ENCODE data around the gene MGLL.

Gene MGLL

GRCh38 chr3:127835993-127836882 is 13.9 kb upstream of the MGLL start:
- in situ Hi-C loops (cut with MboI; ENCODE audit: low sequenced_read_pairs): no loop called here

GRCh38 chr3:127834771-127835170 is 12.5 kb upstream of the MGLL start:
- in situ Hi-C loops (cut with MboI; ENCODE audit: low sequenced_read_pairs): no loop called here

- in situ Hi-C loops (cut with MboI; ENCODE audit: low sequenced_read_pairs): no loop called here
Measured at GRCh38 chr3:127833281-127834032, 11.1 kb upstream of the MGLL start.

GRCh38 chr3:127831723-127832172 is 9.4 kb upstream of the MGLL start:
- in situ Hi-C loops (cut with MboI; ENCODE audit: low sequenced_read_pairs): no loop called here

- in situ Hi-C loops (cut with MboI; ENCODE audit: low sequenced_read_pairs): no loop called here
Measured at GRCh38 chr3:127829537-127829936, 7.2 kb upstream of the MGLL start.

GRCh38 chr3:127827808-127828207 is 5.5 kb upstream of the MGLL start:
- in situ Hi-C loops (cut with MboI; ENCODE audit: low sequenced_read_pairs): no loop called here

GRCh38 chr3:127825756-127826155 is 3.4 kb upstream of the MGLL start:
- in situ Hi-C loops (cut with MboI; ENCODE audit: low sequenced_read_pairs): no loop called here

GRCh38 chr3:127824151-127824825 is 2.0 kb upstream of the MGLL start:
- in situ Hi-C loops (cut with MboI; ENCODE audit: low sequenced_read_pairs): no loop called here

- in situ Hi-C loops (cut with MboI; ENCODE audit: low sequenced_read_pairs): no loop called here
Measured at GRCh38 chr3:127823426-127823857, 1.1 kb upstream of the MGLL start.

- in situ Hi-C loops (cut with MboI; ENCODE audit: low sequenced_read_pairs): no loop called here
Measured at GRCh38 chr3:127822682-127823425, 539 bp upstream of the MGLL start.

DNA sequence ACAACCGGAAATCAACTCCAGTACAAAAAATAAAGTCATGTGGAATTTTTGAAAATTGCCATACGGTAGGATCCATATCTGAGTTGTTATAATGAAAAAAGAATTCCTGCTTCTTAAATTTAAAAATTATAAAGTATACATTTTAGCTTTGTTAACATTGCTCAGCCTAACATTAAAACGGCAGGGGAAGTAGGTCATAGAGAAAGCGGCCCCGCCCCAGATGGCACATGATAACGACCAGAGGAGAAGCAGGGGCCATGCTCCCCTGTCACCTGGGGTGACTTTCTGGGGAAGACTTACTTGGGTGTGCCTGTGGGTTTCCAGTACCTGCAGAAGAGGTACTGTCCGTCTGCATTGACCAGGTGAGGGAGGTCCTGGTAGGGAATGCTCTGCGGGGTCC is 921 bp downstream of the MGLL start:
- in situ Hi-C loops (cut with MboI; ENCODE audit: low sequenced_read_pairs): no loop called here

DNA sequence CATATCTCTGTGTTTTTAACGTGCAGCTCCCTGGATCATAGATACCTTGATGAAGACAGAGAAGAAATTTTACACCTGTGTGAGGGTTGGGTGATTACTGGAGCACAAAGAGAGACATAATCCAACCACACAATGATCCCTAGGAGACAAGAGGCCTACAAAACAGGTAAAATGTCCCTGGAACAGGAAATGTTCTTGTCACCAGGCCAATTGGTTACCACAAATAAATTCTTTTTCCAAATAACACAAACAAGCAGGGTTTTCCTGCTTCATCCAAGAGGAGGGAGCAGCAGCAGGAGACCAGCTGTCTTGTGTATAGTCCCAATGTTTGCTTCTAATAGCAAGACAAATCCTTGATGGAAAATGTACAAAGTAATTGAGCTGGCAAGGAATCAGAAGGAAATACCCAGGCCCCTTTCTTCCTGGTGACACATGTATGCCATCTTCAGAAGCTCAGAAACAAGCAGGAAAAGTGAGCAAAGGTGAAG is 1.4 kb downstream of the MGLL start:
- in situ Hi-C loops (cut with MboI; ENCODE audit: low sequenced_read_pairs): no loop called here

GRCh38 chr3:127820221-127820825 is 2.0 kb downstream of the MGLL start:
- in situ Hi-C loops (cut with MboI; ENCODE audit: low sequenced_read_pairs): no loop called here

DNA sequence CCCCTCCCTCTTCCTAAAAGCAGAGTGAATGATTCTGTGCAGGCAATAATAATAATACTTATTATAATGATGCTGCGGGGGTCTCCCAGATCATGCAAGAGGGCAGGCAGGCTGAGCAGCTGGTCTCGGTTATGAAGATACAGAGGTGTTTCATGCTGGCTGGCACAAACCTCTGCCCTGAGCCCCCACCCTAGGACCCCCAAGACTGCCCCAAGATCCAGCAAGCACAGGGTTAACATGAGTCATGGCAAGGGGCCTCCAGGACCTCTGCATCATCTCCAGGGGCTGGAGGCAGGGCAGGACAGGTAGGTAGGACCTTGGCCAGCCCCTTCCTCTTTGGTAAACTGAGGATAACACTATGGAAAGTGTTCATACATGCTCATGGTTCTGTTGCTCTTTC is 2.7 kb downstream of the MGLL start:
- in situ Hi-C loops (cut with MboI; ENCODE audit: low sequenced_read_pairs): no loop called here

DNA sequence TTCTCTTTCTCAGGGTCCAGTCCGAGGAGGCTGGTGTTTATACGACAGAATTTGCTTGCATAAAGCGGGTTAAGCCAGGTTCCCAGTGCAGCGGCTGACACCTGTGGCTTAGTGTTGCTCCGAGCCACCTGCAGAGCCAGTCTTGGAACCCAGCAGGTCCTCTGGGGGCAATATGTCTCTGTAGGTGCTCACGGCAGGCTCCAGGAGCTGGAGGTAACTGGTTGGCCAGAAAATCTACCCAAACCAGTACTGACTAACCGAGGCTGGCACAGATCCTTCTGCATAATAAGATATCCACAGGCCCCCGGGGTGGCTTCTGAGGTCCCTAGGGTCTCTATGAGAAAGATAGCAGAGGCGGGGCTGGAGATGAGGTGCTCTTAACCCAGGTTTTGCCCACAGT is 3.2 kb downstream of the MGLL start:
- in situ Hi-C loops (cut with MboI; ENCODE audit: low sequenced_read_pairs): no loop called here

- in situ Hi-C loops (cut with MboI; ENCODE audit: low sequenced_read_pairs): no loop called here
Measured at GRCh38 chr3:127817406-127817841, 4.9 kb downstream of the MGLL start.

- in situ Hi-C loops (cut with MboI; ENCODE audit: low sequenced_read_pairs): no loop called here
Measured at GRCh38 chr3:127816783-127817405, 5.4 kb downstream of the MGLL start.

DNA sequence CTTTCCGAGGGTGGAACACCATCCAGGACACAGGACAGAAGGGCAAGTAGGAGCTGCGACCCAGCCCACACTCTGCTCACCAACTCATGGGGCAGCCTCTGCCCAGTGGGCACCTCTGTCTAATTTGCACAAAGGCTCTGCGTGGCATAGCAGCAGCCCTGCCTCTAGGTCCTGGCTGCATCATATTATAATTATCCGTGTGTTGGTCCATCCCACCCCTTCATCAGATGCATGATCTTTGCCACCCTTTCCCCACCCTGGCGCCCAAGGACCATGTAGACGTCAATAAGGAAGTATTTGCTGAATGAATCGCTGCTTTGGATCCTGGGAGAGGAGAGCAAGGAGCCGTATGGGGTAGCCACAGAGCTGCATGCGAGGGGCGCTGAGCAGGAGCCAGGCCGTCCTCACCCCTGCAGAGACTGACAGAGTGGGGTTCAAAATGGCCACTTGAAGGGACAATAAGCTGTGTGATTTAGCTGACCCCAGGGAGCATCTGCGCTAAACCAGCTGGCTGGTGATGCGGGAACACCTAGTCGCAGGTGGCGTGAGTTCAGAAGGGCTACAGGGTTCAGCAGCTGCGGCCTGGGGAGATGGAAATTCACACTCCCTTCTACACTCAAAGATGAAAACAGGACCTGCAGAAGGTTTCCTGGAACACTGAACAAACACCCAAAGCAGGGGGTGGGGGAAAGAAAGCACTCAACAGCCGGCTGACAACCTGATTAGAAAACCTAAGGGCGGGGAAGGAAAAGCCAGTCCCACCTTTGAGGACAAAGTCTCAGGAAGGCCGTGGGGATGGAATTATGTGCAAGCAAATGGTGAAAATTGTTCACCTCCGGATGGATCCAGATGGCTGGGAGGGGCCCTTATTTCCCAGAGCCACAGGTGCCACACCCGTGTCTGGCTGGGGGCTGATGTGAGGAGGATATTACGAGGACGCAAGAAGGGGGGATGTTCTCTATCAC is 6.4 kb downstream of the MGLL start:
- in situ Hi-C loops (cut with MboI; ENCODE audit: low sequenced_read_pairs): no loop called here

- in situ Hi-C loops (cut with MboI; ENCODE audit: low sequenced_read_pairs): no loop called here
Measured at GRCh38 chr3:127815001-127815400, 7.3 kb downstream of the MGLL start.
